GM19452 (cell line): ENCODE results near the gene IGHMBP2.

ENCODE experiments used
- ATAC-seq: cut with Tn5 transposase; IDR thresholded peaks from one replicate; pipeline ENCODE4 v1.9.1; 2021; ENCODE audit not compliant: unreplicated experiment

Gene IGHMBP2

DNA sequence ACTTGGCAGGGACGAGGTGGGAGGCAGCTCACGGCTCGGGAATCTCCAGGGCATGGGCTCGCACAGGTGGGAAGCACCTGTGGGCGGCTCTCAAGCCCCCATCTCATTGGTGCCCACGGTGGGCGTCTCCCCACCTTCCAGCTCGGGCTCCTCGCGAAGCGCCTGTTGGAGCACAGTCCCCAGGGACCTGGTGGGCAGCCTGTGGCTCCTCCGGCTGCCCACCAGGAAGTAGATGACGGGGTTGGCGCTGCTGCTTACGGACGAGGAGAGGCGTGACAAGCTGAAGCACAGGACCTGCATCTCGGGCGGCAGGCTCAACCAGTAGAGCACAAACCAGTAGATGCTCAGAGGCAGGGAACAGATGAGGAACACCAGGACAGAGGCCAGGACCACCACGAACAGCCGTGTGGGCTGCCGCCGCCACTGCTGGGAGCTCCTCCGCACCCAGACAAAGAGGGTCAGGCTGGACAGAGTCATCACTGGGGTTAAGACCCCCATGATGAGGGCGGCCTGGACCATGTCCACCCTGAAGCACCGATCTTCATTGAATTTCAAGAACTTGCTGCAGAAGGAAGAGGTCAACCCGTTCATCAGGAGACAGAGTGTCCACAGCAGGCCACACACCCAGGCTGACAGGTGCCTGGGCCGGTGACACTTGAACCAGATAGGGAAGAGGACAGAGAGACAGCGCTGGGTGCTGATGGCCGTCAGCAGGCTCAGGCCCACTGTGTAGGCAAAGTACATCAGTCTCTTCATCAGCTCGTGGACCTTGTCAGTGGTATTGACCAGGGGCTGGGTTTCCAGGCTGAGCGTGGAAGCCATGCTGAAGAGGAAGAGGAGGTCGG, 76.5 kb downstream of the IGHMBP2 start:
- no peak for ATAC-seq

DNA sequence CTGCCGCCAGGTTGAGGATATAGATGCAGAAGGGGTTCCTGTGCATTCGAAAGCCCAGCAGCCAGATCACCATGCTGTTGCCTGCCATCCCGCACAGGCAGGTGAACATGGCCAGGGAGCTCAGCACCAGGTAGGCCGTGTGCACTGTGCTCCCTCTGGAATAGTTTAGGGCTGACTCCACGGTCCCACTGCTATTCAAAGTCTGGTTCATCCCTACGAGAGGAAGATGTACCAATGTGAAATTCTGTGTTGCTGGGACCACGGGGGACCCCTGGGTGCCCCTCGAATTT, 77.0 kb downstream of the IGHMBP2 start, which contains the start of gene MRGPRD:
Gene MRGPRD, minus strand, starts transcription at position 211 of the 290 bp plus-strand sequence. Its CDS starts 0 bp downstream, at position 211.
- ATAC-seq: no peak

DNA sequence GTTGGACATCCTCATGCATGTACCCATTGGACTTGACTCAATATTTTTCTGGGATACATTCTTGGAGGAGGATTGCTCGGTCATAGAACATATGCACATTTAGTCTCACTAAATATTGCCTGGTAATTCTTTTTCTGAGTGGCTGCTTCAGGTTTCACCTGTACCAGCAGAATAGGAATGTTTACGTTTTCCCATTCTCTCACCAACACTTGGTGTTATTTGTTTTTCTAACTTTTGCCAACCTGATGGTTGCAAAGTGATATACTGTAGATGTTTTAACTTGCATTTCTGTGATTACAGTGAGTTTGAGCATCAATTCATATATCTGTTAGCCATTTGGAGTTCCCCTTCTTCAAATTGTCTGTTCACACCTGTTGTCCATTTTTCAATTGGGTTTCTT, 78.4 kb downstream of the IGHMBP2 start:
- no peak for ATAC-seq

DNA sequence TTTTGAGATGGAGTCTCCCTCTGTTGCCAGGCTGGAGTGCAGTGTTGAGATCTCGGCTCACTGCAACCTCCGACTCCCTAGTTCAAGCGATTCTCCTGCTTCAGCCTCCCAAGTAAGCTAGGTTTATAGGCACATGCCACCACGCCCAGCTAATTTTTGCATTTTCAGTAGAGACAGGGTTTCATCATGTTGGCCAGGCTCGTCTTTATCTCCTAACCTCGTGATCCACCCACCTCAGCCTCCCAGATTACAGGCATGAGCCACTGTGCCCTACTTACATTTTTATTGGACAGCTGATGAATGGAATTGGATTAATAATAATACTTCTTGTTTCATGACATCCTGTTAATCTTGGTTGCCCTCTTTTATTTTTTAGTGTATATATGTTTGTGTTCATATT, 80.1 kb downstream of the IGHMBP2 start:
- no peak for ATAC-seq

DNA sequence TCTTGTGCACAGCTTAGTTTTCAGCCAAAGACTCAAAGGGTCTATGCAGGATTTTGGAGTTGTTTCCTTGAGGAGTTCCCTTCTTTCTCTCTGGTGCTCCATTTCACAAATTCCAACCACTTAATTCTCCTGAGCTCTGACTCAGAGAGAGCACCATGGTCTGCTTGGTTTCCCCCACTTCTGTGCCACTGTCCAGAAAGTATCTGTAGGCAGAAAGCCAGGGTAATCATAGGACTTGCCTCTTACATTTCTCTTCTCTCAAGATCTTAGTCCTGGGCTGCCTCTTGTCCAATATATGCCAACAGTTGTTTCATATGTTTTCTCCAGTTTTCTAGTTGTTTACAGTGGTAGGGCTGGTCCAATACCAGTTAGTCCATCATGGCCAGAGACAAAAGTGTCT, 83.5 kb downstream of the IGHMBP2 start:
- no peak for ATAC-seq

DNA sequence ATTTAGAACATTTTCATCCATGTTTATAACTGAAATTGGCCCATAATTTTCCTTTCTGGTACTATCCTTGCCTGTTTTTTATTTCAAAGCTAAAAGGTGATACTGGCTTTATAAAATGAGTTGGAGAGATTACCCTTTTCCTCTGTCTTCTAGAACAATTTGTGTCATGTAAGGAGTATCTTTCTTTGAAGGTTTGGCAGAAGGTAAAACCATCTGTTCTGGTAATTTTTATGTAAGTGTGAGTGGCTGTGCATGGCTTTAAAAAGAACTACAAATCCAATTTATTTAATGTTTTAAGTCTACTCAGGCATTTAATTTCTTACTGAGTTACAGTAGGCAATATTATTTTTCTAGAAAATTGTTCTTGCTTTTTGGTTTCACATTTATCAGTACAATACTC, 84.8 kb downstream of the IGHMBP2 start:
- ATAC-seq: no peak
